MG63 (cell line): ENCODE results near the gene TMEM150A. TPM values are rescaled to one million over a fixed set of nuclear protein-coding genes. Genes with fewer than 3 reads are reported as not detected.
A peak's percentile ranks its signal among the peaks of the same experiment; 100 is the strongest.

Experiments used
- DNase-seq: peaks from one replicate; pipeline ENCODE4 v3.0.0-alpha.2; 2020
- H3K27me3 ChIP-seq: fragments of 250-450 bp; sonication (Bioruptor Pico); 2 replicates; pipeline ENCODE4 v1.5.1; 2020; ENCODE audit warnings: mild to moderate bottlenecking, moderate library complexity
- H3K36me3 ChIP-seq: fragments of 250-450 bp; sonication (Bioruptor Pico); 2 replicates; pipeline ENCODE4 v1.5.1; 2020; ENCODE audit warnings: mild to moderate bottlenecking, moderate library complexity
- H3K4me3 ChIP-seq: fragments of 250-450 bp; sonication (Bioruptor Pico); 2 replicates; pipeline ENCODE4 v1.5.1; 2020; ENCODE audit warnings: mild to moderate bottlenecking, moderate library complexity
- H3K9me3 ChIP-seq: fragments of 250-450 bp; sonication (Bioruptor Pico); 2 replicates; pipeline ENCODE4 v1.5.1; 2020; ENCODE audit warnings: mild to moderate bottlenecking, moderate library complexity
- total RNA-seq: library from RNA; depleted of rRNA; stranded (reverse); fragments of >200 nt; shearing (Covaris generic); gene quantifications from 2 replicates; pipeline ENCODE4 v1.2.3, GENCODE V29; 2014; ENCODE audit warnings: low replicate concordance; rRNA removed

Gene TMEM150A
- 3.9 and 6.8 TPM in 2 replicates for total RNA-seq

GRCh38 chr2:85602476-85603234 is at the start of gene TMEM150A:
Gene TMEM150A, minus strand, starts transcription at chr2:85602698. Its CDS starts 750 bp downstream, at chr2:85601948.
- H3K27me3 ChIP-seq: no peaks in the 10 kb centered on the region
- peak; percentile 84 for DNase-seq
- no peaks in the 10 kb centered on the region for H3K9me3 ChIP-seq
- H3K4me3 ChIP-seq: peak within 1 kb of the TSS; percentile 57
- H3K36me3 ChIP-seq: peaks cover 8% of the 10 kb centered on the region

GRCh38 chr2:85652056-85652455 is 49.6 kb upstream of the TMEM150A start:
- H3K9me3 ChIP-seq: no peaks in the 10 kb centered on the region; the same call in 1 of the 2 replicates
- DNase-seq: peak; percentile 58
- H3K27me3 ChIP-seq: no peaks in the 10 kb centered on the region
- peaks cover 63% of the 10 kb centered on the region for H3K36me3 ChIP-seq
- H3K4me3 ChIP-seq: no peak overlapping the region

GRCh38 chr2:85651097-85651496 is 48.6 kb upstream of the TMEM150A start:
- DNase-seq: no peak
- Histone ChIP-seq H3K4me3 (no peak overlapping the region), H3K27me3 (no peaks in the 10 kb centered on the region), H3K36me3 (peaks cover 67% of the 10 kb centered on the region), H3K9me3 (no peaks in the 10 kb centered on the region)

GRCh38 chr2:85650456-85650855 is 48.0 kb upstream of the TMEM150A start:
- peaks cover 73% of the 10 kb centered on the region for H3K36me3 ChIP-seq
- H3K27me3 ChIP-seq: no peaks in the 10 kb centered on the region
- no peak overlapping the region for H3K4me3 ChIP-seq
- no peaks in the 10 kb centered on the region for H3K9me3 ChIP-seq
- DNase-seq: no peak

GRCh38 chr2:85649201-85650190 is 47.0 kb upstream of the TMEM150A start:
- peaks cover 83% of the 10 kb centered on the region for H3K36me3 ChIP-seq
- DNase-seq: peak; percentile 71
- H3K27me3 ChIP-seq: no peaks in the 10 kb centered on the region
- H3K9me3 ChIP-seq: no peaks in the 10 kb centered on the region
- H3K4me3 ChIP-seq: no peak overlapping the region

GRCh38 chr2:85648619-85649018 is 46.1 kb upstream of the TMEM150A start:
- no peaks in the 10 kb centered on the region for H3K9me3 ChIP-seq
- DNase-seq: peak; percentile 52
- H3K36me3 ChIP-seq: peaks cover 84% of the 10 kb centered on the region
- H3K4me3 ChIP-seq: no peak overlapping the region
- no peaks in the 10 kb centered on the region for H3K27me3 ChIP-seq

- Histone ChIP-seq H3K36me3 (peaks cover 84% of the 10 kb centered on the region), H3K4me3 (no peak overlapping the region), H3K9me3 (no peaks in the 10 kb centered on the region), H3K27me3 (no peaks in the 10 kb centered on the region)
- DNase-seq: no peak
Observed at GRCh38 chr2:85647823-85648526, 45.5 kb upstream of the TMEM150A start.

GRCh38 chr2:85646166-85646565 is 43.7 kb upstream of the TMEM150A start:
- DNase-seq: no peak
- Histone ChIP-seq H3K27me3 (no peaks in the 10 kb centered on the region), H3K36me3 (peaks cover 89% of the 10 kb centered on the region), H3K4me3 (no peak overlapping the region), H3K9me3 (no peaks in the 10 kb centered on the region)

- no peaks in the 10 kb centered on the region for H3K9me3 ChIP-seq
- H3K4me3 ChIP-seq: no peak overlapping the region
- DNase-seq: no peak
- no peaks in the 10 kb centered on the region for H3K27me3 ChIP-seq
- peaks cover 88% of the 10 kb centered on the region for H3K36me3 ChIP-seq
Observed at GRCh38 chr2:85644909-85645308, 42.4 kb upstream of the TMEM150A start.

- peaks cover 90% of the 10 kb centered on the region for H3K36me3 ChIP-seq
- no peaks in the 10 kb centered on the region for H3K9me3 ChIP-seq
- no peak for DNase-seq
- H3K27me3 ChIP-seq: no peaks in the 10 kb centered on the region
- no peak overlapping the region for H3K4me3 ChIP-seq
Observed at GRCh38 chr2:85642725-85643124, 40.2 kb upstream of the TMEM150A start.

- DNase-seq: no peak
- Histone ChIP-seq H3K4me3 (no peak overlapping the region), H3K36me3 (peaks cover 85% of the 10 kb centered on the region)
Observed at GRCh38 chr2:85635636-85636035, 33.1 kb upstream of the TMEM150A start.

GRCh38 chr2:85635011-85635410 is 32.5 kb upstream of the TMEM150A start:
- Histone ChIP-seq H3K9me3 (no peaks in the 10 kb centered on the region), H3K4me3 (no peak overlapping the region), H3K27me3 (no peaks in the 10 kb centered on the region), H3K36me3 (peaks cover 88% of the 10 kb centered on the region)
- DNase-seq: no peak

More at GRCh38 chr2:85635636-85636035, 33.1 kb upstream of the TMEM150A start:
- Histone ChIP-seq H3K27me3 (no peaks in the 10 kb centered on the region), H3K9me3 (no peaks in the 10 kb centered on the region)

- Histone ChIP-seq H3K36me3 (peaks cover 82% of the 10 kb centered on the region), H3K4me3 (no peak overlapping the region), H3K9me3 (no peaks in the 10 kb centered on the region), H3K27me3 (no peaks in the 10 kb centered on the region)
- DNase-seq: no peak
Observed at GRCh38 chr2:85631316-85631715, 28.8 kb upstream of the TMEM150A start.

- Histone ChIP-seq H3K4me3 (no peak overlapping the region), H3K9me3 (no peaks in the 10 kb centered on the region), H3K36me3 (peaks cover 80% of the 10 kb centered on the region), H3K27me3 (no peaks in the 10 kb centered on the region)
- DNase-seq: no peak
Observed at GRCh38 chr2:85628658-85629057, 26.2 kb upstream of the TMEM150A start.

- Histone ChIP-seq H3K27me3 (no peaks in the 10 kb centered on the region), H3K4me3 (no peak overlapping the region), H3K36me3 (peaks cover 78% of the 10 kb centered on the region), H3K9me3 (no peaks in the 10 kb centered on the region)
- no peak for DNase-seq
Observed at GRCh38 chr2:85623991-85624390, 21.5 kb upstream of the TMEM150A start.

GRCh38 chr2:85621338-85621737 is 18.8 kb upstream of the TMEM150A start:
- H3K27me3 ChIP-seq: no peaks in the 10 kb centered on the region
- no peak for DNase-seq

GRCh38 chr2:85619617-85620016 is 17.1 kb upstream of the TMEM150A start:
- Histone ChIP-seq H3K36me3 (peaks cover 63% of the 10 kb centered on the region), H3K9me3 (no peaks in the 10 kb centered on the region), H3K27me3 (no peaks in the 10 kb centered on the region), H3K4me3 (no peak overlapping the region)
- DNase-seq: no peak

More at GRCh38 chr2:85621338-85621737, 18.8 kb upstream of the TMEM150A start:
- Histone ChIP-seq H3K4me3 (no peak overlapping the region), H3K9me3 (no peaks in the 10 kb centered on the region), H3K36me3 (peaks cover 73% of the 10 kb centered on the region)
